Fibroblast of skin of right biceps (primary cell): ENCODE data around the gene UBA52.
"Not testable (repeated sequence)": the region's sequence is repeated elsewhere in the genome, so short reads cannot be mapped to it uniquely, and the experiment has no call there.

Experiments
- DNase-seq: peaks from one replicate; pipeline ENCODE4 v3.0.0-alpha.2; 2013

UBA52 gene

GRCh38 chr19:18593367-18594095, 21.9 kb downstream of the UBA52 start:
- DNase-seq: no peak

- DNase-seq: peak; percentile 72
Measured at GRCh38 chr19:18594096-18594823, 22.6 kb downstream of the UBA52 start.

- no peak for DNase-seq
Measured at GRCh38 chr19:18594824-18595373, 23.2 kb downstream of the UBA52 start.

GRCh38 chr19:18595475-18595874, 23.8 kb downstream of the UBA52 start:
- DNase-seq: no peak

GRCh38 chr19:18596752-18597157, 25.1 kb downstream of the UBA52 start:
- peak; percentile 22 for DNase-seq

- DNase-seq: no peak
Measured at GRCh38 chr19:18597809-18598660, 26.4 kb downstream of the UBA52 start.

GRCh38 chr19:18599485-18599884, 27.8 kb downstream of the UBA52 start:
- no peak for DNase-seq

- not testable (repeated sequence) for DNase-seq
Measured at GRCh38 chr19:18600692-18601397, 29.2 kb downstream of the UBA52 start.

- DNase-seq: no peak
Measured at GRCh38 chr19:18601875-18602274, 30.2 kb downstream of the UBA52 start.

GRCh38 chr19:18603255-18603957, 31.7 kb downstream of the UBA52 start:
- no peak for DNase-seq

GRCh38 chr19:18603958-18604819, 32.5 kb downstream of the UBA52 start:
- DNase-seq: no peak

GRCh38 chr19:18604820-18605159, 33.1 kb downstream of the UBA52 start:
- no peak for DNase-seq

GRCh38 chr19:18605196-18605545, 33.5 kb downstream of the UBA52 start:
- no peak for DNase-seq

- no peak for DNase-seq
Measured at GRCh38 chr19:18605546-18606280, 34.1 kb downstream of the UBA52 start.

GRCh38 chr19:18606281-18607225, 34.9 kb downstream of the UBA52 start, which contains the start of gene CRLF1:
CRLF1 (minus strand) TSS chr19:18606799; CDS start chr19:18606656, 143 bp downstream.
- no peak for DNase-seq

GRCh38 chr19:18607226-18608101, 35.8 kb downstream of the UBA52 start:
- DNase-seq: no peak

- DNase-seq: no peak
Measured at GRCh38 chr19:18608102-18608804, 36.6 kb downstream of the UBA52 start.
